ENCODE data around the gene CCER1.

CCER1 gene

DNA sequence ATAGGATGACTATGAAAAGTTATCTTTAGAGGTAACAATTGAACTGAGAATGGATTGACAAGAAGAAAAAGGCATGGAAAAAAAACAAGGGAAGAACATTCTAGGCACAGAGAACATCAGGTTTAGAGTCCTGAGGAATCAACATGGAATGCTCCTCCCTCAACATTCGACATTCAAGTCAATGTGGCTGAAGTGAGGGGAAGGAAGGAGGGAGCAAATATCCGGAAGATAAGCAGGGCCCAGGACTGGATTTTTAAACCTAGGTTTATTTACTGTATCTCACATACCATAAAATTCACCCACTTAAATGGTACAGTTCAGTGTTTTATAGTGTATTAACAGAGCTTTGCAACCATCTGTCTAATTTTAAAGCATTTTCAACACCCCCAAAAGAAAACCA is 9.6 kb upstream of the CCER1 start:
- no peak for DNase-seq

DNA sequence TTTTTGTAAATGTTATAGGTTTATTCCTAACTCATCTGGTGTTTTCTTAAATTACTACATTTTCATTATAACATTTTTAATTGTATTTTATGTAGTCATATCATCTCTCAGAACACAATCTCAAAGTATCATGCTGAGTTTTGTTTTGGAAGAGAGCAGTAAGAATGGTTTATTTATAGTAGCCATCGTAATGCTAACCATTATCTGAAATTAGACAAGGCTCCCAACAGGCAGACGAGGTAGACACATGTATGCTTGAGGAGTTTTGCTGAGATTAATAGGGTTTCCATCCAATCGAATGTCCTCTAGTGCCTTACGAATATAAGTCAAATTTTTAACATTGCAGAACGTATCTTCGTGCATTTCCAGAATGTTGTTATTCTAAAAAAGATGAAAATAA is 9.0 kb upstream of the CCER1 start:
- DNase-seq = no peak

GRCh38 chr12:90961154-90961553 is 6.2 kb upstream of the CCER1 start:
- no peak for DNase-seq

GRCh38 chr12:90959538-90960139 is 4.7 kb upstream of the CCER1 start:
- no peak for DNase-seq

- no peak for DNase-seq
Observed at GRCh38 chr12:90959032-90959431, 4.1 kb upstream of the CCER1 start.

- DNase-seq = no peak
Observed at GRCh38 chr12:90958347-90958746, 3.4 kb upstream of the CCER1 start.

DNA sequence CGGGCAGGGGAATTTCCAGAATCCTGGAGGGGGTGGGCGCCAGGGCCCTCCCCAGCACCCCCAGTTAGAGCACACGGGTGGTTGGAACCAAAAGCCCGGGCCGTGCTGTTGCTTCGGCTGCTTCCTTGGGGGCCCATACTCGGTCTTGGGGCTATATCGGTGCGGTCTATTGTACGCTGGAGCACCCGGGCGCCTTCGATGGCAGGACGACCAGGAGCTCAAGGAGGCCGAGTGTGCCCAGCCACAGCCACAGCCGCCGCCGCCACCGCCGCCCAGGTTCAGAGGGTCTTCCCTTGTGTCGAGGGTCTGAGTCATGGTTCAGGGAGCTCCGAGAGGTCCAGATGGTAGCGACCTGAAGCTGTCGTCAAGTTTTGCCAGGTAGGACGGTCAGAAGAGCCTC is 548 bp downstream of the CCER1 start:
- DNase-seq = no peak

GRCh38 chr12:90953956-90954421 is 987 bp downstream of the CCER1 start:
- DNase-seq = peak; percentile 33

DNA sequence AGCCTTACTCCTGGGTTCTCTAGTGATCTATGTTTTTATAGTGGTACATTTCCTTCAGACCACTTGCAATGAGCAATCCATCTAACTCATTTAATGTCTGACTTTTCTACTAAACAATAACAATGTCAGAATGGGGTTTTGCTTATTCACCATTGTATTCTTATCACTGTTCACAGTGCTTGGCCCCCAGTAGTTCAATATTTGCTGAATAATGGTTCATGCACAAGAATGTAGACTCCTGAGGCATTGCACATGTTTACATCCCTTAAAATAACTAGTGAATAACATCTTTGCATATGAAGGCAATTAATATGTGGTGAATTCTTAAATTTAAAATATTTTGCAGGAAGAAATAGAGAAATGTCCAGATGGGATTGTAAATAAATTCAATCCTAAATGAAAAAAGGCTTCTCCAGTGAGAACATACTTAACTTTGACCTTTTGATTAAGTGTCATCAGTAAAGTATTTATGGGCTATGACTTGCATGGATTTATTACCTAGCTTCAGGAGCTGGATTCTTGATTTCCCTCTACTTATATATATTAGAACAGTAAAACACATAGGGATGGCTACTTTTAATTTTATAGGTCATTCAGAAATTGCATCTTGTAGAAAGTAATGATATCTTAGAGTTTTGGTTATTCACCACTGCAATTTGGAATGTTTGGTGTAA is 3.4 kb downstream of the CCER1 start:
- DNase-seq = no peak

DNA sequence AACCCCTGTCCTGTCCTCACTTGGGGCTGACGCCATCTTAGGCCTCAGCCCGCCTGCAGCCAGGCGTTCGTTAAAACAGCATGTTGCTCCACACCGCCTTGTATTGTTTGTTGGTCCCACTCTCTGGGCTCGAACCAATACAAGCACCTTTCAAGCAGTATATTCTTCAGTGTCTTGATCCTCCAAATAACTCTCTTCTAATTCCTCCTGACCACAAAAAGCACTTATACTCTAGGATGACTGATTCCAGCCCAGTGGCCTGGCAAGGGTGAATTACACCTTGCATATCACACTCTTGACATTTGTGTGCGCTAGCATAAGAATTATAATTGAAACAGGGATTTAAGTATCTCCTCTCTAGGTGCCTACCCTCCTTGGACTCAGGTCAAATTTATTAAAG is 7.1 kb downstream of the CCER1 start:
- no peak for DNase-seq

DNA sequence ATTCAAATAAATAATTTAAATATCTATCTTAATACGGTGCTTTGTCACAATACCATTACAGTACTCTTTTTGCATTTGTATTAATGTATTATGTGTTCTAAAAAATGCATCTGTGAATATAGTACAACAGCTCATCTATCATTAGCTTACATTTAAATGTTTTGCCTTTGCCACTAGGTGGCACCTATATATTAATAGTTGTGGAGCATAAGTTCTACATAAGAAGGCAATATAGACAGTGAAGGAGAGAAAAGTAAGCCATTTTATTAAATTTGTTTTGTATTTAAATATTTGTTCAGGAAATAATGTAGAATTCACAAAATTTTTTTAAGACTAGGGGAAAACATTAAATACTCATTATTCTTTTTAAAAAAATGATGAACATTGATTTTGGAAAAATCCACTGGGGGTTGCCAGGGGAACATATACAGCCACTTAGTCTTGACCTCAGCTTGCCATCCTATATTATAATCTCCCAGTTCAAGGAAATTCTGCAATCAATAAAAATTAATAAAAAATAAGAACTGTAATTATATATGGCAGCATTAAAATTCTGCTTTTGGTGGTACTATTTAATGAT is 9.8 kb downstream of the CCER1 start:
- DNase-seq = no peak

DNA sequence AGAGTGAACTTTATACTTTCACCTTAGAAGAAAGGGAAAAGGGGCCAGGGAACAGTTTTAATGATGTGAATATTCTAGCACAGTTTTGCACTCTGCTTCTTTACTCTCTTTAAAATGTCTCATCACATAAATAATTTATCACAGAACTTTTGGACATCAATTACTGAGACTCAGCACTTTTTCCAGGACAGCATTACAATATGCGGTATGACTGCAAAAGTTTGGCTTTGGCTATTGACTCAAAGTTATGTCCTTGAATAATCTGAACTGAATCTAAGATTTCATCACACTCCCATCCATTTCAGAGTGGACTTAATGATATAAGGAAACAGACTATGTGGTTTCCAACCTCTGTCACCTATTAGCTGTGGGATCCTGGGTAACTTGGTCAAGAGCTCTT is 11.7 kb downstream of the CCER1 start:
- no peak for DNase-seq

GRCh38 chr12:90940872-90941499 is 14.0 kb downstream of the CCER1 start:
- no peak for DNase-seq

GRCh38 chr12:90939382-90939781 is 15.6 kb downstream of the CCER1 start:
- no peak for DNase-seq

- DNase-seq = no peak
Observed at GRCh38 chr12:90938451-90938850, 16.5 kb downstream of the CCER1 start.

GRCh38 chr12:90937651-90938050 is 17.3 kb downstream of the CCER1 start:
- no peak for DNase-seq

- DNase-seq = no peak
Observed at GRCh38 chr12:90936230-90937005, 18.6 kb downstream of the CCER1 start.

DNA sequence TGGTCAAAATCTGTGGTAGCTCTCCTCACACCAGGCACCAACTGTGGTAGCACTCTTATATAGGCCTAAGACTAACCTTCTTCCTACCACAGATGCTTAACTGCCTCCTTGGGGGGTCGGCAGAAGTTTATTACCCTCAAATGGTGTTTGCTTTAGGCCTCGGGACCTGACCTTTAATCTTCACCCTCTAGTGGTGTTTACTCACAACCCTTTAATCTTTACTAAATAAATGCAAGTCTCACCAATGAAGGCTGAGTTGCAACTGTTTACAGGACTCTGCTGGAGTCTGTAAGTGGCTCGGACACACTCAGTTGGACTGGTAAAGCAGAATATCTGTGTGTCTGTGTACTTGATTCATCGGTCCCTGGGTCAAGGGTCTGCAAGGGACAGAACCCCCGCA is 29.4 kb downstream of the CCER1 start:
- no peak for DNase-seq

- no peak for DNase-seq
Observed at GRCh38 chr12:90924406-90924805, 30.6 kb downstream of the CCER1 start.

GRCh38 chr12:90922145-90922627 is 32.8 kb downstream of the CCER1 start:
- no peak for DNase-seq

- DNase-seq = no peak
Observed at GRCh38 chr12:90921536-90921935, 33.4 kb downstream of the CCER1 start.

- DNase-seq = no peak
Observed at GRCh38 chr12:90920222-90920621, 34.8 kb downstream of the CCER1 start.

GRCh38 chr12:90917431-90917830 is 37.5 kb downstream of the CCER1 start:
- no peak for DNase-seq

Data from CD4-positive, alpha-beta T cell treated with Interferon gamma for 1 hour (primary cell).